Suppressor macrophage treated with lipopolysaccharide for 1 hour (primary cell): Measurements from ENCODE around the gene HES4.
"Not testable (repeated sequence)": the region's sequence is repeated elsewhere in the genome, so short reads cannot be mapped to it uniquely, and the experiment has no call there.

Source experiments
- DNase-seq, 3 donors: peaks; one replicate each; pipeline ENCODE4 v3.0.0-alpha.2; 2020 to 2022

Gene HES4

GRCh38 chr1:997993-998744 is 1.7 kb downstream of the HES4 start:
- no peak for DNase-seq

GRCh38 chr1:997713-997992 is 2.2 kb downstream of the HES4 start:
- no peak for DNase-seq

- peak in 1 of 3 donors; percentile 44 for DNase-seq
Observed at GRCh38 chr1:996851-997712, 2.8 kb downstream of the HES4 start.

- DNase-seq, result no peak
Observed at GRCh38 chr1:995665-996633, 3.9 kb downstream of the HES4 start.

GRCh38 chr1:994546-994945 is 5.4 kb downstream of the HES4 start:
- DNase-seq, result not testable (repeated sequence)

- DNase-seq, result peak in 1 of 3 donors; percentile 45
Observed at GRCh38 chr1:993379-993995, 6.4 kb downstream of the HES4 start.

GRCh38 chr1:992362-992761 is 7.5 kb downstream of the HES4 start:
- DNase-seq, result peak in 1 of 3 donors; percentile 52

GRCh38 chr1:991895-992294 is 8.0 kb downstream of the HES4 start:
- DNase-seq, result no peak

- DNase-seq, result not testable (repeated sequence)
Observed at GRCh38 chr1:991275-991674, 8.6 kb downstream of the HES4 start.

- DNase-seq, result not testable (repeated sequence)
Observed at GRCh38 chr1:988061-988460, 11.8 kb downstream of the HES4 start.

GRCh38 chr1:985126-985525 is 14.8 kb downstream of the HES4 start:
- no peak for DNase-seq

GRCh38 chr1:984476-984814 is 15.5 kb downstream of the HES4 start:
- DNase-seq, result no peak

GRCh38 chr1:983798-984475 is 16.0 kb downstream of the HES4 start:
- peak; percentile 50 to 67 (median 53) for DNase-seq

- no peak for DNase-seq
Observed at GRCh38 chr1:982765-983436, 17.0 kb downstream of the HES4 start.

- no peak for DNase-seq
Observed at GRCh38 chr1:981955-982558, 17.8 kb downstream of the HES4 start, which contains the start of gene PERM1. PERM1 (minus strand) TSS chr1:982093; CDS start chr1:981029, 1,064 bp downstream.

GRCh38 chr1:981491-981954 is 18.4 kb downstream of the HES4 start:
- no peak for DNase-seq

- DNase-seq, result no peak
Observed at GRCh38 chr1:980602-981395, 19.1 kb downstream of the HES4 start.

- no peak for DNase-seq
Observed at GRCh38 chr1:980137-980571, 19.7 kb downstream of the HES4 start.

GRCh38 chr1:979744-980072 is 20.2 kb downstream of the HES4 start:
- no peak for DNase-seq
